ENCODE results near the gene MFSD6L. TPM values are rescaled to one million over a fixed set of nuclear protein-coding genes. Genes with fewer than 3 reads are reported as not detected.

Gene MFSD6L
- total and polyA plus RNA-seq, 2 of the 13 experiments (the other 11 are each of a cell fraction or from before 2014, with no cell fraction given) = not detected

GRCh38 chr17:8753136-8753975, 45.8 kb downstream of the MFSD6L start:
- FAIRE-seq = no peak
- Histone ChIP-seq H3K79me2 (ENCODE audit: insufficient read depth, low read length) (no peaks in the 10 kb centered on the region), H2AFZ (ENCODE audit: low read length) (no peak overlapping the region), H3K27ac (ENCODE audit: extremely low read length, insufficient read depth, low read length) (no peak overlapping the region), H3K4me2 (ENCODE audit: low read depth, low read length) (no peak overlapping the region), H4K20me1 (ENCODE audit: insufficient read depth, low read length) (no peaks in the 10 kb centered on the region), H3K9ac (ENCODE audit: insufficient read depth, low read depth, low read length) (no peak overlapping the region), H3K4me3 (replicated peaks in 1 of 3; ENCODE audit: insufficient read depth in 1 of 3, low read depth in 2 of 3, low read length in 3 of 3) (no peak overlapping the region), H3K36me3 (replicated peaks in 1 of 2; ENCODE audit: control insufficient read depth in 1 of 2, insufficient read depth in 2 of 2, low read length in 2 of 2) (no peaks in the 10 kb centered on the region), H3K9me3 (ENCODE audit: low read length) (no peaks in the 10 kb centered on the region), H3K27me3 (ENCODE audit: control insufficient read depth in 1 of 2, insufficient read depth in 2 of 2, low read length in 2 of 2) (peaks cover 8 to 47% of the 10 kb centered on the region in 2 experiments), H3K4me1 (ENCODE audit: insufficient read depth, low read length) (no peaks in the 10 kb centered on the region)
- POLR2A ChIA-PET = no interaction called here
- no peak for ATAC-seq
- no peak for DNase-seq (ENCODE audit: low spot score)
- CTCF ChIA-PET (ENCODE audit: low intra/inter-chr PET ratio, low total read pairs) = interaction anchor here (0.9 to 1.1 kb wide), 2 partner anchors 32 to 142 kb away, joined by 4 to 6 read pairs; no protein-coding TSS in a partner anchor
- in situ Hi-C loops (cut with HindIII; ENCODE audit: extremely low pct_ligation_motif_present, low pct_unique_long_range_greater_than_20kb) = no loop called here
- no TSS peak for BruUV-seq (replicated peaks)
- 21% methylated on average over 10 of the region's 12 CpGs for WGBS (ENCODE audit: low lambda C conversion rate)
- intact Hi-C loops (cut with micrococcal nuclease; ENCODE audit: unreplicated experiment) = no loop called here
- TF ChIP-seq CREB1 (IDR thresholded peaks at IDR 0.05) = peak; percentile 92
- no peak for TF ChIP-seq CREB1 (CRISPR knock-in tag; IDR thresholded peaks at IDR 0.05)
- TF ChIP-seq HNF1A (IDR thresholded peaks at IDR 0.05; ENCODE audit: low read depth) = no peak
- no peak for TF ChIP-seq HNF1A (CRISPR knock-in tag; IDR thresholded peaks at IDR 0.05; ENCODE audit: borderline replicate concordance)
- peak; percentile 98 for TF ChIP-seq ATF7 (IDR thresholded peaks at IDR 0.05)
- TF ChIP-seq ATF7 (CRISPR knock-in tag; IDR thresholded peaks at IDR 0.05) = no peak
